Spinal cord (tissue), 10 donors: Measurements from ENCODE around the gene CGB8. TPM values are rescaled to one million over a fixed set of nuclear protein-coding genes. Genes with fewer than 3 reads are reported as not detected.
"Not testable (repeated sequence)": the region's sequence is repeated elsewhere in the genome, so short reads cannot be mapped to it uniquely, and the experiment has no call there.

Experiments used
- DNase-seq, 6 donors: peaks; one replicate each; pipeline versions ENCODE4 v3.0.0 to v3.0.0-alpha.2; 2013 to 2015; ENCODE audit warnings: low spot score in 6 of 6, low read depth in 4 of 6
- H3K27ac ChIP-seq: one replicate; pipeline ENCODE4 v1.5.1; 2013; ENCODE audit warnings: low read depth, low read length, control low read depth
- H3K27me3 ChIP-seq: one replicate; pipeline ENCODE4 v1.6.1; 2013; ENCODE audit warnings: low read length; ENCODE audit not compliant: control insufficient read depth, insufficient read depth
- H3K36me3 ChIP-seq: one replicate; pipeline ENCODE4 v1.6.1; 2013; ENCODE audit warnings: low read length; ENCODE audit not compliant: control insufficient read depth, insufficient read depth
- H3K4me1 ChIP-seq: one replicate; pipeline ENCODE4 v1.6.1; 2013; ENCODE audit warnings: low read length; ENCODE audit not compliant: control insufficient read depth, insufficient read depth
- H3K4me3 ChIP-seq: one replicate; pipeline ENCODE4 v1.5.1; 2013; ENCODE audit warnings: low read depth, low read length, control low read depth
- H3K9me3 ChIP-seq: one replicate; pipeline ENCODE4 v1.6.1; 2013; ENCODE audit warnings: low read length; ENCODE audit not compliant: control insufficient read depth, insufficient read depth
- WGBS: methylation state at CpG from one replicate; pipeline ENCODE4 v1.1.5; 2013; ENCODE audit warnings: missing lambda C conversion rate; ENCODE audit not compliant: insufficient coverage; 5-methylcytosine and 5-hydroxymethylcytosine counted together
- polyA plus RNA-seq, 2 donors: library from polyadenylated mRNA; unstranded; fragments of 120-200 nt; gene quantifications; one replicate each; pipeline ENCODE4 v1.2.1, GENCODE V29; 2013; ENCODE audit not compliant: insufficient read length in 2 of 2
- total RNA-seq, 2 donors: library from RNA; depleted of rRNA in 1 of 2; stranded (reverse); fragments of 120-200 nt in 1 of 2; fragments of >200 nt in 1 of 2; gene quantifications; one replicate each; pipeline versions ENCODE4 v1.2.3 to v1.2.4, GENCODE V29; 2013 to 2014
- donor health status: healthy.

CGB8 gene
- total and polyA plus RNA-seq, 4 donors: 0.72 TPM; not detected in 3

- not testable (repeated sequence) for H3K9me3 ChIP-seq, DNase-seq, H3K27me3 ChIP-seq, H3K4me1 ChIP-seq, H3K27ac ChIP-seq, H3K36me3 ChIP-seq, H3K4me3 ChIP-seq
- 31% methylated on average over 8 of the region's 18 CpGs for WGBS
Measured at GRCh38 chr19:49036815-49037214, 12.1 kb downstream of the CGB8 start, which contains the start of gene CGB1. Gene CGB1, minus strand, starts transcription at chr19:49036895. Its CDS starts 184 bp downstream, at chr19:49036711.

- not testable (repeated sequence) for DNase-seq, H3K4me3 ChIP-seq, H3K27ac ChIP-seq, H3K4me1 ChIP-seq, H3K27me3 ChIP-seq, H3K36me3 ChIP-seq, H3K9me3 ChIP-seq
- WGBS: 78% methylated on average over 2 of the region's 28 CpGs
Measured at GRCh38 chr19:49031642-49032301, 17.1 kb downstream of the CGB8 start, which contains the start of gene CGB2. Gene CGB2, plus strand, starts transcription at chr19:49031890. Its CDS starts 206 bp downstream, at chr19:49032096.

DNA sequence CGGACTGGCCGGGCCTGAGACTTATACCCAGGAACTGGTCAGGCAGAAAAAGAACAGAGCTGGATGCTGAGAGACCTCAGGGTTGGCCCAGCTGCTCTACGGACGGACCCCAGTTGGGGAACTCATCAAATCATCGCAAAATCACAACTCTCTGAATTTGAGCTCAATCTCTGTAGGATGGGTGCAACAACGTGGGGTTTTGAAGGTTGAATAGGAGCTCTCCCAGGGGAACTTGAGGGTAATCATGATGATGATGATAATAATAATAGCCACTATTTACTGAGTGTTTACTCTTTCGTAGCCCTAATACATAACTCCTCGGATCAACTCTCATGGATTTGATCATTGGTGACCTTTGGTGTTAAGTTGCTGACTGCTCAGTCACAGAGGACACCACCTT, 18.6 kb downstream of the CGB8 start:
- H3K4me3 ChIP-seq: not testable (repeated sequence)

DNA sequence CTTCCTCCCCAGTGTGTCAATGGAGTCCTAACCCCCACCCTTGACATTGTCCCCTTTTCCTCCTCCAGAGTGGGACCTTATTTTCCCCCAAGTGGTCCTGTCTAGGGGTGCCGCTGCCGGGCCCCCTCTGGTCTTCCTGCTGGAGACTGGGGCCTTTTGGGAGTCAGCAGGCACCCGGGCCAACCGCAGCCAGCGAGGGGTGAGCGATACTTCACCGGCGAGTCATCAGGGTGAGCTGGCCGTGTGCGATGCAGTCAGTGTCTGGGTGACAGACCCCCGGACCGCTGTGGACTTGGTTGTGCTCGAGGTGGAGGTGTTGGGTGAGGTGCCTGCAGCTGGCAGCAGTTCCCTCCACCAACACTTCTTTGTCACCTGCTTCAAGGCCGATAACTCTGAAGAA, 19.2 kb downstream of the CGB8 start:
- not testable (repeated sequence) for H3K27ac ChIP-seq, H3K9me3 ChIP-seq, H3K4me3 ChIP-seq, H3K36me3 ChIP-seq, DNase-seq, H3K27me3 ChIP-seq, H3K4me1 ChIP-seq
- WGBS: 88% methylated on average over 8 of the region's 14 CpGs

More for the DNA sequence above, 18.6 kb downstream of the CGB8 start:
- not testable (repeated sequence) for H3K27me3 ChIP-seq, H3K36me3 ChIP-seq, H3K9me3 ChIP-seq, H3K27ac ChIP-seq, H3K4me1 ChIP-seq, DNase-seq
- no CpG with 5 or more reads among the region's 8 CpGs for WGBS

- not testable (repeated sequence) for DNase-seq, H3K36me3 ChIP-seq, H3K27me3 ChIP-seq, H3K4me3 ChIP-seq, H3K4me1 ChIP-seq, H3K9me3 ChIP-seq, H3K27ac ChIP-seq
- 95% methylated on average over 3 of the region's 9 CpGs for WGBS
Measured at GRCh38 chr19:49028686-49029085, 20.2 kb downstream of the CGB8 start.

DNA sequence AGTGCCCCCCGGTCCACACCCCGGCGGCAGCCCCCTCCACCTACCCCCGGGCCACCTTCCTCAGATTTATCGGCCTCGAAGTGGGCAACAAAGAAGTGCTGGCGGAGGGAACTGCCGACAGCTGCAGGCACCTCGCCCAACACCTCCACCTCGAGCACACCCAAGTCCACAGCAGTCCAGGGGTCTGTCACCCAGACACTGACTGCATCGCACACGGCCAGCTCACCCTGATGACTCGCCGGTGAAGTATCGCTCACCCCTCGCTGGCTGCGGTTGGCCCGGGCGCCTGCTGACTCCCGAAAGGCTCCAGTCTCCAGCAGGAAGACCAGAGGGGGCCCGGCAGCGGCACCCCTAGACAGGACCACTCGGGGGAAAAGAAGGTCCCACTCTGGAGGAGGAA, 23.3 kb downstream of the CGB8 start:
- not testable (repeated sequence) for H3K4me3 ChIP-seq, H3K4me1 ChIP-seq, H3K27ac ChIP-seq, H3K27me3 ChIP-seq, H3K9me3 ChIP-seq, DNase-seq, H3K36me3 ChIP-seq
- WGBS: 93% methylated on average over 16 of the region's 23 CpGs

- not testable (repeated sequence) for H3K27ac ChIP-seq, H3K36me3 ChIP-seq, H3K4me3 ChIP-seq, DNase-seq, H3K4me1 ChIP-seq, H3K9me3 ChIP-seq
- H3K27me3 ChIP-seq: peaks cover 15% of the 10 kb centered on the region
- no CpG with 5 or more reads among the region's 6 CpGs for WGBS
Measured at GRCh38 chr19:49025088-49025487, 23.8 kb downstream of the CGB8 start.

DNA sequence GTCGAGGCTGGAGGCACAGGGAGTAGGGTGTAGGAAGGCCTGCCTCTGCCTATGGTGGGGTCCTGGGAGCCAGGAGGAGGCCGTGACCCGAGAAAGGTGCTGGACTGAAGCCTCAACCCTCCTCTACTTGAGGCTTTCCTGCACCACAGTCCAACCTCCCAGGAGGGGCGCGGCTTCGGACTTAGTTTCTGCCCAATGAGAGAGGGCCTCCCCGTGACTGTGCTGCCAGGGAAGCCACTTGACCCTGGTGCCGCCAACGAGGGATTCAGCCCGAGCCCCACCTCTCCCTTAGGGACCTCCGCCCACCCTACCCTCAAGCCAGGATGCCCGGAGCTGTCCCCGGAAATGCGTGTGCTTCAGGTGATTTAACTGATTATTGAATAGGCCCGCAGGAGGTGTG, 24.7 kb downstream of the CGB8 start, which contains the start of gene CGB3:
Gene CGB3, minus strand, starts transcription at position 101 of the 400 bp plus-strand sequence. CDS start 362 bp downstream, outside the sequence.
- H3K27ac ChIP-seq, H3K9me3 ChIP-seq, H3K4me3 ChIP-seq, H3K4me1 ChIP-seq, H3K36me3 ChIP-seq, DNase-seq: not testable (repeated sequence)
- WGBS: no CpG with 5 or more reads among the region's 15 CpGs
- H3K27me3 ChIP-seq: peaks cover 24% of the 10 kb centered on the region

- no peaks in the 10 kb centered on the region for H3K9me3 ChIP-seq
- H3K36me3 ChIP-seq: no peaks in the 10 kb centered on the region
- H3K4me1 ChIP-seq: peaks cover 30% of the 10 kb centered on the region
- peaks cover 43% of the 10 kb centered on the region for H3K27me3 ChIP-seq
- no peak overlapping the region for H3K4me3 ChIP-seq
- WGBS: 96% methylated on average over 4 of the region's 9 CpGs
- DNase-seq: no peak
- H3K27ac ChIP-seq: no peak overlapping the region
Measured at GRCh38 chr19:49022116-49022515, 26.8 kb downstream of the CGB8 start.
